ENCODE results near the gene THAP9.
"Not testable (repeated sequence)": the region's sequence is repeated elsewhere in the genome, so short reads cannot be mapped to it uniquely, and the experiment has no call there.

The THAP9 gene

DNA sequence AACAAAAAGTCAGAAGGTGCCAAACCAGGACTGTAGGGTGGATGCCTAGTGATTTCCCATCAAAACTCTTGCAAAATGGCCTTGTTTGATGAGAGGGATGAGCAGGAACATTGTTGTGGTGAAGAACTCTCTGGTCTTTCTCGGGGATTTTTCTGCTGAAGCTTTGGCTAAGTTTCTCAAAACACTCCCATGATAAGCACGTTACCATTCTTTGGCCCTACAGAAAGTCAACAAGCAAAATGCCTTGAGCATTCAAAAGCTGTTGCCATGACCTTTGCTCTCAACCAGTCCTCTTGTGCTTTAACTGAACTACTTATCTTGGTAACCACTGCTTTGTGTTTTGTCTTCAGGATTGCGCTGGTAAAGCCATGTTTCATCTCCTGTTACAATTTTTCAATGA, 6.6 kb upstream of the THAP9 start:
- DNase-seq (ENCODE audit: low spot score): no peak

DNA sequence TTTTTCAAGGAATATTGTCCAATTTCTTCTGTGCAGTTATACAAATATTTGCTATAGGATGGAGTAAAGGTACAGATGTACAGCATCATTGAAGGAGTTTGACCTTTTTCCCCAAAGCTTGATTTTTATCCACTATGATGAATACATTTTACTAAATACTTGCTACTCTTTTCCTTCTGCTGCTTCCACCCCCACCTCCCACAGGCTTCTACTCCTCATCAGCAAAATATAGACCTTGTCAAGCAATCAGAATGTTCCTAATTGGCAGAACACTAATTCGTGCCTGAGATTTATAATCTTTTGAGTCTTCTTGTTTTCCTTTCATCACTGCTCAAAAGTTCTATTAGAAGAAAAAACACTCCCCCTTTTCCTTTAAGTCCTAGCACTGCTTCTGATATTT, 3.8 kb upstream of the THAP9 start:
- DNase-seq (ENCODE audit: low spot score): no peak

DNA sequence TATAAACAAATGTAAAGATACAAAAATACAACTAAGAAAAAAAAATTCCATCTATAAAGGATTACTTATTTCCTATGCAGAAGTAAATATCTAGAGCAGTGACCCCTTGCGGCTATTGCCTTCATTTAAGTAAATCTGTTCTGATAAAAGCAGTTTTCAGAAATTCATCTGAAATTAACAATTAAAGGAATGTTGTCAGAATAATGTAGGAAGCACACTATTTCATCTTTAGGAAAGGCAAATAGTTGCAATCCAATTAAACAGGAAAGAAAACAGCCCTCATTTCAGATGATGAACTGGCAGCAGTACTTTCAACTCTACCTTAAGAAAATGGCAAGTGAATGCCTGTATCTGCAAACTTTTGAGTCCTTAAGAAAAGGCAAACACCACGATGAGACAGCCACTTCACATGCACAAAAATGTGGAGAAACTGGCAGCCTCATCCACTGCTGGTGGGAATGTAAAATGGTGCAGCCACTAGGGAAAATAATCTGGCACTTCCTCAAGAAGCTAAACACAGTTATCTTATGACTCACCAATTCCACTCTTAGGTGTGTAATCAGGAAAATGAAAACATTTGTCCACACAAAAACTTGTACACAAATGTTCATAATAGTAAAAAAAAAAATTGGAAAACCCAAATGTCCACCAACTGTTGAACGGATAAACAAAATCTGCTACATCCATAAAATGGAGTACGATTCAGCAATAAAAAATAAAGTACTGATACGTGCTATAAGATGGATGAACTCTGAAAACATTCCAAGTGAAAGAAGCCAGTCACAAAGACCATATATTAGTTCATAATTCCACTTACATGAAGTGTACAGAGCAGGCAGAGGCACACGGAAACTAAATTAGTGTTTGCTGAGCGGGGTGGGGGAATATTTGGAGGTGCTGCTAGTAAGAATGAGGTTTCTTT, 2.0 kb upstream of the THAP9 start:
- peak; percentile 35 for DNase-seq (ENCODE audit: low spot score)

GRCh38 chr4:82899374-82900065, 1.0 kb upstream of the THAP9 start:
- DNase-seq (ENCODE audit: low spot score): no peak

DNA sequence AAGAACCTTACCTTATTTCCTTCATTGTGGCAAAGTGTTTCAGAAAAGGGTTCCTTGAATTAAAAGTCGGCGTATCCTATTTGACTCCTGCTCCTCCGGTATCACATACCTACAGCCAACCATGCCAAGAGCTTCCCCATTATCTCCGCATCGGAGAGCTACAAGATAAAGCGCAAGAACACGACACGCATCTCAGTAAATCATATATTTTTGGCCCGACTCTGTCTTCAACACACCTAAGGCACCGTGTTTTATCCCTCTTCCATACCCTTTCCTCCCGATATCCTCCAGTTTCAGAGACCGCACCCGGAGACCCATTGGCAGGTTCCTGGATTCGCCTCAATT, 497 bp upstream of the THAP9 start:
- no peak for DNase-seq (ENCODE audit: low spot score)

GRCh38 chr4:82901183-82901718, 716 bp downstream of the THAP9 start:
- peak; percentile 19 for DNase-seq (ENCODE audit: low spot score)

DNA sequence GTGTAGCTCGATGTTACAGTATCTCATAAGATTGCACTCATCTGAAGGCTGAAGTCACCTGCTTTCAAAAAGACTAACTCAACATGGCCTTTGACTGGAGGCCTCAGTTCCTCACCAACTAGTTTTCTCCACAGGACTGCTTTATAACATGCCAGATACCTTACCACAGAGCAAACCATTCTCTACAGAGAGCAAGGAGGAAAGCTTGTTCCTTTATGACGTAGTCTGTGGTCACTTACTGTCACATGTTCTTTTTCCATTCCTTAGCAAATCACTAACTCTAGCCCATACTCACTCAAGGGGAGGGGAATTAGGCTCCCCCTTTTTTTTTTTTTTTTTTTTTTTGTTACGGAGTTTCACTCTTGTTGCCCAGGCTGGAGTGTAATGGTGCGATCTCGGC, 3.2 kb downstream of the THAP9 start:
- no peak for DNase-seq (ENCODE audit: low spot score)

DNA sequence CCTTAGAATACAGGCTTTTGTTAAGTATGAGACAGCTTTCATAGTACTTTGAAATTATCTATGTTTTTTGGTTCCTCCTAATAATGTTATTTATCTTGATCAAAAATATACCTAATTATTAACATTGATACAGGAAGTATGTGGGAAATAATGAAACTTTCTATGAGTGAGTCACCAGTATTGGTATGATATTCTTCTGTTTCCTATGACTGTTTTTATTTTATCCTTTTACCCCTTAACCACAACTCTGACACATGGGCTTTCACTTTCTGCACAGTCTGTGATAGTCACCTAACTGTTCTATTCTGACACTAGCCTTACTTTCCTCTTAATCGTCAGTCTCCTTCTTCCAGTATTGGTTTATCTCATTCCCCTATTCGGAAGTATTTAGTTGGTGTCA, 4.7 kb downstream of the THAP9 start:
- peak; percentile 39 for DNase-seq (ENCODE audit: low spot score)

DNA sequence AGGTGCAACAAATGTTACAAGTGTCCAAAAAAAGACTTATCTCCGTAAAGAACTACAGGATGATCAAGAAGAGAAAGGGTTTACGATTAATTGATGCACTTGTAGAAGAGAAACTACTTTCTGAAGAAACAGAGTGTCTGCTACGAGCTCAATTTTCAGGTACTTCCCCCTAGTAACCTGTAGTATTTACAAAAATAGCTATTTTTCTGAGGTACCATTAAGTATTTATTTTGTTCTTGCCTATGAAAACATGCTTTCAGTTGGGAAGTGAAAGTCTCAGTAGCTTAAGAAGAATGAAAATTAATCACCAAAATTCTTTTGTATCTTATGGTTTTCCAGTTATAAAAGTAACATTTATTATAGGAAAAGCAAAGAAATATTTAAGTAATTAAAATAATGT, 5.9 kb downstream of the THAP9 start:
- DNase-seq (ENCODE audit: low spot score): no peak

DNA sequence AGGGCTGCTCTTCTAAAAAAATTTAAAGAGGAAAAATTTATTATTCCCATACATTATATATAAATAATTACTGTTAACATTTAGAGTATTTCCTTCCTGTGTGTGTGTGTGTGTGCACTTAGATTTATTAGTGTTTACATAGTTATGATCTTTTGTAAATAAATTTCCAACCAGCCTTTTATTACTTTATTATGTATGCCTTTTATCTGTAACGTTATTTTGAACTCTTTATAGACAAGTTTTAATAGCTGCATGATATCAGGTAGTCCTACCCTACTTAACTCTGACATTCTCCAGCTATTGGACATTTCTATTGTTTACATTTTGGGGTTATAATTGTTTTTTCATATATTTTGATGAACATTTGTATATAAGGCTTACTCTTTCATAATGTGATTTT, 8.8 kb downstream of the THAP9 start:
- no peak for DNase-seq (ENCODE audit: low spot score)

- no peak for DNase-seq (ENCODE audit: low spot score)
Measured at GRCh38 chr4:82913305-82913704, 12.8 kb downstream of the THAP9 start.

DNA sequence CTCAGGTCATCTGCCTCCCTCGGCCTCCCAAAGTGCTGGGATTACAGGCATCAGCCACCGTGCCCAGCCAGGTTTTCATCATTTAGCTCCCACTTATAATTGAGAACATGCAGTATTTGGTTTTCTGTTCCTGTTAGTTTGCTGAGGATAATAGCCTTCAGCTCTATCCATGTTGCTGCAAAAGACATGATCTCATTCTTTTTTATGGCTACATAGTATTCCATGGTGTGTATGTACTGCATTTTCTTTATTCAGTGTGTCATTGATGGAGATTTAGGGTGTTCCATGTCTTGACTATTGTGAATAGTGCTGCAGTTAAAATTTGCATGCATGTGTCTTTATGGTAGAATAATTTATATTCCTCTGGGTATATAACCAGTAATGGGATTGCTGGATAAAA, 13.4 kb downstream of the THAP9 start:
- DNase-seq (ENCODE audit: low spot score): not testable (repeated sequence)

DNA sequence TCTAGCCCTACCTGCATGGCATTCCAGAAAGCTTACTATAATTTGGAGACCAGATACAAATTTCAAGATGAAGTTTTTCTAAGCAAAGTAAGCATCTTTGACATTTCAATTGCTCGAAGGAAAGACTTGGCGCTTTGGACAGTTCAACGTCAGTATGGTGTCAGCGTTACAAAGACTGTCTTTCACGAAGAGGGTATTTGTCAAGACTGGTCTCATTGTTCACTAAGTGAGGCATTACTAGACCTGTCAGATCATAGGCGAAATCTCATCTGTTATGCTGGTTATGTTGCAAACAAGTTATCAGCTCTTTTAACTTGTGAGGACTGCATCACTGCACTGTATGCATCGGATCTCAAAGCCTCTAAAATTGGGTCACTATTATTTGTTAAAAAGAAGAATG, 17.6 kb downstream of the THAP9 start:
- no peak for DNase-seq (ENCODE audit: low spot score)

DNA sequence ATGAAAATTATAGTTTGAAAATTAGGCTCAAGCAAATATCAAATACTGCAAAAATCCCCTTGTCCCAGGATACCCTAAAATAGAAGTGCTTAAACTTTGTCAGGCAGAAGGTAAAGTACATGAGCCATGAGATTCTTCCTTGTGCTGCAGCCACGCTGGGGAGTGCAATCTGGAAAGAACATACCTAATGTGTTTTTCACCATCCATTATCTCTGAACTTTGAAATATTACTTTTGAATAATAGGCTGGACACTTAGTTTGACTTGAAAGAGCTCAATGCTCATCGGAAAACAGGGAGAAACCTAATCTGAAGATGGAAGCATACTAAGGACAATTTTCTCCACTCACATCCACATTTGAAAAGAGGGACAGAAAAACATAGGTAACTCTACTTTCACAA, 18.9 kb downstream of the THAP9 start:
- no peak for DNase-seq (ENCODE audit: low spot score)

GRCh38 chr4:82921795-82922194, 21.3 kb downstream of the THAP9 start:
- no peak for DNase-seq (ENCODE audit: low spot score)

- no peak for DNase-seq (ENCODE audit: low spot score)
Measured at GRCh38 chr4:82930848-82931755, 30.6 kb downstream of the THAP9 start.

DNA sequence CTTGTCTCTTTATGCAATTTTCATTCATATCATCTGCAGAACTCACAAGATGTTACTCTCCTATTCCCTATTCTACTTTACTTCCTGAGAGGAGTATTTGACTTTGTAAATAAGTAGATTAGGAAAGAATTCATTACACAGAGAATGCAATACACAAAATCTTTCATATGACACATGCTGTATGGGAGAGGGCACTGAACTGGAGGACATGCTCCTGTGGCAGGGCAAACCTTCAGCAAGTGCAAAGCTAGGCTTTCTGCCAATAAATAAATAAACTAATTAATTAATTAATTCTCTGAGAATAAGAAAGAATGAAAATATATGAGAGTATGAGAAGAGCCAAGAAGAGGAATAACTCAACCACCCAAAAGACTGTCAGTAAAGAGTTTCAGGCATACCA, 33.9 kb downstream of the THAP9 start:
- no peak for DNase-seq (ENCODE audit: low spot score)

DNA sequence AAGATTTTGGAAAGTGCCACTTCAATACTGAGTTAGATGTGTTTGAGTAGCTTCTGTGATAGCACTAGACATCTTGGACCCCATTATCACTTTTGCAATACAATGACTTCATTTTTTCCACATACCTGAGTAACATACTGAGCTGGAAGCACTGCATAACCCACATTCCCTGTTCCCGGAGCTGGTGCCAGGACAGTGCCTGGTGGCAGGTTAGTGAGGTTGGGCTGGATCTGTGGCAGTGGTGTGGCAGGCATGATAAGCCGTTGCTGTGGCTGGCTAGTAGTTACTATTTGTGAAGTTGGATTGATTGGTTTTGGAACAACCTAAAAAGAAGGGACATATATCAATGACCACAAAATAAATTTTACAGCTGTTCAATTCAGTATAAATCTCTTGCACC, 38.9 kb downstream of the THAP9 start:
- DNase-seq (ENCODE audit: low spot score): no peak

DNA sequence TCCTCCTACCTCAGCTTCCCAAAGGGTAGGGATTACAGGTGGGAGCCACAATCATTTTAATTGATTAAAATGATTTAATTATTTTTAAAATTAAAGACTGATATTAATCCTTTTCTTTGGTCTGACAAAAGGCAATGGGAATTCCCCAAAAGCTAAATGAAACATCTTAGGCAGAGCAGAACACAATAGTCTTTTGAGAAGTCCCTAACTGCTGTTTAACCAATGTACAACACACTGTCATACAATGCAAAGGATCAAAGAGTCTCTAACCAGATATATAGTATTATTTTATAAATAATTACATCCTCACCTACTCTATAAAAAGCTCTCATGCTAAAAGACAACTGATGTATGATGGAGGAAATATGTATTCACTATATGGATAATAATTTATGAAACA, 47.0 kb downstream of the THAP9 start:
- DNase-seq (ENCODE audit: low spot score): no peak

- peak; percentile 3 for DNase-seq (ENCODE audit: low spot score)
Measured at GRCh38 chr4:82948647-82949204, 48.2 kb downstream of the THAP9 start.

GRCh38 chr4:82951196-82951595, 50.7 kb downstream of the THAP9 start:
- DNase-seq (ENCODE audit: low spot score): peak; percentile 4

- DNase-seq (ENCODE audit: low spot score): no peak
Measured at GRCh38 chr4:82954212-82954611, 53.7 kb downstream of the THAP9 start.
